Smooth muscle cell (in vitro differentiated cells): ENCODE data around the gene RHBDD3. TPM values are rescaled to one million over a fixed set of nuclear protein-coding genes. Genes with fewer than 3 reads are reported as not detected.

Experiments used
- DNase-seq: peaks from one replicate; lab custom pipeline; 2025; ENCODE audit not compliant: unreplicated experiment; lab: John Stamatoyannopoulos, UW
- H2AFZ ChIP-seq: fragments of 200-600 bp; sonication (generic); 2 replicates; pipeline ENCODE4 v1.6.0; 2016; ENCODE audit warnings: antibody characterized with exemption, low read depth, mild to moderate bottlenecking
- H3F3A ChIP-seq: fragments of 200-600 bp; sonication (generic); 2 replicates; pipeline ENCODE4 v1.6.0; 2017; ENCODE audit warnings: antibody characterized with exemption, low read depth
- H3K27ac ChIP-seq: fragments of 200-600 bp; sonication (generic); 2 replicates; pipeline ENCODE4 v1.5.1; 2016; ENCODE audit warnings: low read depth, mild to moderate bottlenecking
- H3K27me3 ChIP-seq: fragments of 200-600 bp; sonication (generic); 2 replicates; pipeline ENCODE4 v1.6.1; 2016; ENCODE audit warnings: low read depth, mild to moderate bottlenecking
- H3K36me3 ChIP-seq: fragments of 200-600 bp; sonication (generic); 2 replicates; pipeline ENCODE4 v1.5.1; 2016; ENCODE audit warnings: low read depth
- H3K4me1 ChIP-seq: fragments of 200-600 bp; sonication (generic); 2 replicates; pipeline ENCODE4 v1.5.1; 2016; ENCODE audit warnings: low read depth
- H3K4me2 ChIP-seq: fragments of 200-600 bp; sonication (generic); 2 replicates; pipeline ENCODE4 v1.6.0; 2016; ENCODE audit warnings: mild to moderate bottlenecking
- H3K4me3 ChIP-seq: fragments of 200-600 bp; sonication (generic); 2 replicates; pipeline ENCODE4 v1.5.1; 2016; ENCODE audit warnings: mild to moderate bottlenecking
- H3K79me2 ChIP-seq: fragments of 200-600 bp; sonication (generic); 2 replicates; pipeline ENCODE4 v1.6.0; 2016; ENCODE audit warnings: low read depth, mild to moderate bottlenecking
- H3K9ac ChIP-seq: fragments of 200-600 bp; sonication (generic); 2 replicates; pipeline ENCODE4 v1.6.0; 2016; ENCODE audit warnings: low read depth
- H3K9me3 ChIP-seq: fragments of 200-600 bp; sonication (generic); replicated peaks from 2 replicates; pipeline ENCODE4 v1.5.1; 2016; ENCODE audit warnings: low read depth
- H4K20me1 ChIP-seq: fragments of 200-600 bp; sonication (generic); 2 replicates; pipeline ENCODE4 v1.6.0; 2016; ENCODE audit warnings: low read depth
- WGBS: methylation state at CpG from one replicate; pipeline ENCODE4 v1.1.7; 2016; ENCODE audit warnings: low lambda C conversion rate; 5-methylcytosine and 5-hydroxymethylcytosine counted together
- polyA plus RNA-seq: library from polyadenylated mRNA; unstranded; fragments of >200 nt; fragmentation: Nextera tagmentation; extraction: Ambion mirVana; gene quantifications from 2 replicates; pipeline ENCODE4 v1.2.1, GENCODE V29; 2016
- total RNA-seq: library from RNA; depleted of rRNA; stranded (reverse); fragments of >200 nt; gene quantifications from 2 replicates; pipeline ENCODE4 v1.2.3, GENCODE V29; 2014
- TF ChIP-seq, protein P1 (sequence below): fragments of 200-600 bp; sonication (generic); IDR thresholded peaks from 2 replicates; pipeline ENCODE4 v1.5.1; 2017; ENCODE audit warnings: borderline replicate concordance, mild to moderate bottlenecking, antibody characterized with exemption; ENCODE audit not compliant: insufficient read depth, poor library complexity, severe bottlenecking

The RHBDD3 gene
- total and polyA plus RNA-seq, 2 experiments from 2014 or later = 16.5 to 39.1 TPM

DNA sequence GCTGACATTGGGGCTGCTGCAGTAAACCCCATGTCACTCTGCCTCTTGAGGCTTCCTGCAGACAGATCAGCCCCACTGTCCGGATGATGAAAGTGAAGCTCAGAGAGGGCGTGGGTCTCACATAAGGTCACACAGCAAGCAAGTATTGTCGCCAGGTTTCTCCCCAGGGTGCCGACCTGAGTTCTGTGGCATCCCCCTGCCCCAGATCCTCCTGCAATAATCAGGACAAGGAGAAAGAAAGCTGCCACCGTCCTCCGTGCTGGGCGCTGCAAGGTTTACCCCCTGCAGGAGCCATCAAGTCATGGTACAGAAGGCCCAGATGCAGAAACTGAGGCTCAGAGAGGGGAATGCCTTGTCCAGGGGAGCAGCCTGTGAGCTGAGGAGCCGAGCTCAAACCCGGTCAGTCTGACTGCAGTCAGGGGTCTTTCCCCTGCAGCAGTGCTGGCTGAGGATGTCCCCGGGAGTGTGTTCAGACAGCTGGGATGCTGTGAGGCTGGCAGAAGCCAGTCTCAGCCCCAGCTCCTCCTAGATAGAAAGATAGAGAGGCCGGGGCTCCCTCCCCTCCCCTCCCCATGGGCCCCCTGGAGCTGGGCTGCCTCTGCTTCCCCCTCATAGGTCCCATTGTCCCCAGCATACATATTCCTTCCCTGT is 48.9 kb downstream of the RHBDD3 start:
- TF ChIP-seq, protein P1, sequence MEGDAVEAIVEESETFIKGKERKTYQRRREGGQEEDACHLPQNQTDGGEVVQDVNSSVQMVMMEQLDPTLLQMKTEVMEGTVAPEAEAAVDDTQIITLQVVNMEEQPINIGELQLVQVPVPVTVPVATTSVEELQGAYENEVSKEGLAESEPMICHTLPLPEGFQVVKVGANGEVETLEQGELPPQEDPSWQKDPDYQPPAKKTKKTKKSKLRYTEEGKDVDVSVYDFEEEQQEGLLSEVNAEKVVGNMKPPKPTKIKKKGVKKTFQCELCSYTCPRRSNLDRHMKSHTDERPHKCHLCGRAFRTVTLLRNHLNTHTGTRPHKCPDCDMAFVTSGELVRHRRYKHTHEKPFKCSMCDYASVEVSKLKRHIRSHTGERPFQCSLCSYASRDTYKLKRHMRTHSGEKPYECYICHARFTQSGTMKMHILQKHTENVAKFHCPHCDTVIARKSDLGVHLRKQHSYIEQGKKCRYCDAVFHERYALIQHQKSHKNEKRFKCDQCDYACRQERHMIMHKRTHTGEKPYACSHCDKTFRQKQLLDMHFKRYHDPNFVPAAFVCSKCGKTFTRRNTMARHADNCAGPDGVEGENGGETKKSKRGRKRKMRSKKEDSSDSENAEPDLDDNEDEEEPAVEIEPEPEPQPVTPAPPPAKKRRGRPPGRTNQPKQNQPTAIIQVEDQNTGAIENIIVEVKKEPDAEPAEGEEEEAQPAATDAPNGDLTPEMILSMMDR = no peak
- DNase-seq = no peak
- WGBS = 87% methylated on average over 11 of the region's 11 CpGs
- Histone ChIP-seq H3K4me2 (no peak overlapping the region), H3K36me3 (no peaks in the 10 kb centered on the region), H2AFZ (no peak overlapping the region), H3K9me3 (no peaks in the 10 kb centered on the region), H3K4me1 (no peaks in the 10 kb centered on the region), H3K4me3 (no peak overlapping the region), H3F3A (no peaks in the 10 kb centered on the region), H3K9ac (no peak overlapping the region), H3K27ac (no peak overlapping the region), H4K20me1 (no peaks in the 10 kb centered on the region), H3K27me3 (no peaks in the 10 kb centered on the region), H3K79me2 (no peaks in the 10 kb centered on the region)

DNA sequence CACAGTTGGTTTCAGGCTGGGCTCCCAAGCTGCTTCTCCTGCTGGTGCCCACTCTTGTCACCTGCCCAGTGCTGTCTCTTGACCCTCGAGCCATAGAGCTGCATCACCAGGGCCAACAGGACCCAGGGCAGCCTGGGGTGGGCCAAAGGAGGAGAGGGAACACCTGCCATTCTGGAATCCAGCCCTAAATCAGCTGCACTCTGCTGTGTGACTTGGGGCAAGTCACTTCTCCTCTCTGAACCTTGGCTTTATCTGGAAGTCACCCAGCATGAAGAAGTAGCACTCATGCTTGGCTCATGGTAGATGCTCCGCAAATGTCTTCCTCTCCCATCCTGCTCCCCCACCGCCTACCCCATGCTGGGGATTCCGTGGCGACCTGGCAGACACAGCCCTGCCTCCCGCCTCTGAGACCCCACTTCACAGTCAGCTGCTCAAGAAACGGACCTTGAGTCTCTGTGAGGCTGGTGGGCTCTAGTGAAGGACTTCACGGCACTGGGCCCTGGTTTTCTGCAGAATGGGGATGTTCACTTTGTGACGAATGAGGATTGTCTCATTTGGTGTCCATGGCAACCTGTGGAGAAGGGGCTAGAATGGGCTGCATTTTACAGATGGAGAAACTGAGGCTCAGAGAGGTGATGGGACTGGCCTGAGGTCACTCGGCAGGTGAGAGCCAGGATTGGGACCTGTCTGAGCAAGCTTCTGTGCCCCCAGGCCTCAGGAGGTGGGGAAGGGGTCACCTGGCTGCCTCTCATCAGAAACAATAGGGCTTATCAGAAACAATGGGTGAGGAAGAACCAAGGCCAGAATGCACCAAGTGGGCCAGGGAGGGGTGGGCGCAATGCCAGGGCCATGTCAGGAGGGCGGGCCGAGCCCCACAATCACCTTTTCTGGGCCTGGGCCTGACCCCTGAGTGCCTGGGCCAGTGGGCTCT is 49.7 kb downstream of the RHBDD3 start:
- 89% methylated on average over 13 of the region's 13 CpGs for WGBS

DNA sequence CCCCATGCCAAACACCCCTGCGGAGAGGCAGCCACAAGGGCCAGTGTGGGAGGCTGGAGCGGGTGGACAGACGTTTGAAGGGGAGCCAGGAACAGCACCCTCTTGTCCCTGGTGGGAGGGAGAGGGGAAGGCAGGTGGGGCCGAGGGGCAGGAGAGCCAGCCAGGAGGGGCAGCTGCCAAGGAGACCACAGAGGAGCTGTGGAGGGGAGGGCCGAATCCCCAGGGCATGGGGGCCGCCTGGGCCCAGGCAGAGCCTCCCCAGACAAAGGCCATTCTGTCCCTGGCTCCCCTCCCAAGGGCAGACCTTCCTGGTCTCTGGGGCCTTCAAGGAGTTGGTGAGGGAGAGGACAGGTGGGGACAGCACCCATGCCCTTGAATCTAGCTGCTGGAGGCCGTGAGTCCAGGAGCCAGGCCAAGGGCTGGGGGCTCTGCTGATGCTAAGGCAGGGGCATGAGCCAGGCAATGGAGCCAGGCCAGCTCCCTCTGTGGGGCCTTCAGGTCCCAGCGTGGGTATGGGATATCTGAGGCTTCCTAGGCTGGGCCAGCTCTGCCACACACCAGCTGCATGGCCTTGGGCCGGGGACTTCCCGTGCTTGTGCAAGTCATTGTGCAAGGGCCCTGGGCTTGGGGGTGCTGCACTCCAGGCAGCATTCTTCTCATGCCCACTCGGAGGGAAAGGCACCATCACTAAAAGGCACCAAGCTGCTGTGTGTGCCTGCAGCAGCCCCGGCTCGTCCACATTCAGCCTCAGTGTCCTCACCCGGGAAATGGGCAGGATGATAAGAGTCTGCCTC is 50.7 kb downstream of the RHBDD3 start:
- H3K27ac ChIP-seq = no peak overlapping the region
- no peak overlapping the region for H3K9ac ChIP-seq
- H3K4me3 ChIP-seq = no peak overlapping the region
- no peaks in the 10 kb centered on the region for H4K20me1 ChIP-seq
- no peaks in the 10 kb centered on the region for H3F3A ChIP-seq
- H3K4me1 ChIP-seq = no peaks in the 10 kb centered on the region
- WGBS = 80% methylated on average over 14 of the region's 14 CpGs
- no peak overlapping the region for H2AFZ ChIP-seq
- TF ChIP-seq, protein P1 = no peak
- no peaks in the 10 kb centered on the region for H3K9me3 ChIP-seq
- no peaks in the 10 kb centered on the region for H3K27me3 ChIP-seq
- peak; percentile 34 for DNase-seq
- H3K4me2 ChIP-seq = no peak overlapping the region
- no peaks in the 10 kb centered on the region for H3K36me3 ChIP-seq
- no peaks in the 10 kb centered on the region for H3K79me2 ChIP-seq

More for the DNA sequence above, 49.7 kb downstream of the RHBDD3 start:
- TF ChIP-seq, protein P1 = no peak
- Histone ChIP-seq H2AFZ (no peak overlapping the region), H3K79me2 (no peaks in the 10 kb centered on the region), H3K4me3 (no peak overlapping the region), H3K9ac (no peak overlapping the region), H3K4me1 (no peaks in the 10 kb centered on the region), H3F3A (no peaks in the 10 kb centered on the region), H3K4me2 (no peak overlapping the region), H3K36me3 (no peaks in the 10 kb centered on the region), H3K27me3 (no peaks in the 10 kb centered on the region), H3K27ac (no peak overlapping the region), H3K9me3 (no peaks in the 10 kb centered on the region), H4K20me1 (no peaks in the 10 kb centered on the region)
- DNase-seq = no peak
